T-helper 17 cell (primary cell): ENCODE data around the gene TNXB. TPM values are rescaled to one million over a fixed set of nuclear protein-coding genes. Genes with fewer than 3 reads are reported as not detected.

Experiments used
- ATAC-seq: fragments of 150-1000 bp; cut with Tn5 transposase; 2 replicates; pipeline ENCODE4 v1.10.0; 2021; ENCODE audit warnings: mild to moderate bottlenecking, moderate library complexity
- DNase-seq, 3 donors: peaks; one replicate each; pipeline versions ENCODE4 v3.0.0 to v3.0.0-alpha.2; 2020 to 2021
- H3K9me3 ChIP-seq: one replicate; pipeline ENCODE4 v1.7.0; 2013; ENCODE audit warnings: low read length, mild to moderate bottlenecking; ENCODE audit not compliant: control insufficient read depth, poor library complexity, severe bottlenecking
- H3K27ac Mint-ChIP-seq: one replicate; pipeline ENCODE4 v1.8.0; 2022; ENCODE audit warnings: mild to moderate bottlenecking, moderate library complexity, mixed read lengths
- H3K27me3 Mint-ChIP-seq: one replicate; pipeline ENCODE4 v1.8.0; 2022; ENCODE audit warnings: mixed read lengths
- H3K36me3 Mint-ChIP-seq: one replicate; pipeline ENCODE4 v1.8.0; 2022; ENCODE audit warnings: low read depth, mixed read lengths
- H3K4me1 Mint-ChIP-seq: one replicate; pipeline ENCODE4 v1.8.0; 2022; ENCODE audit warnings: mild to moderate bottlenecking, mixed read lengths
- H3K4me3 Mint-ChIP-seq: one replicate; pipeline ENCODE4 v1.8.0; 2022; ENCODE audit warnings: mild to moderate bottlenecking, moderate library complexity, mixed read lengths
- total RNA-seq, 4 donors: library from RNA in 2 of 4; stranded (reverse) in 2 of 4; gene quantifications; one replicate each; pipeline ENCODE4 v1.2.3 and lab custom pipeline; 2022 to 2026

The TNXB gene, protein sequence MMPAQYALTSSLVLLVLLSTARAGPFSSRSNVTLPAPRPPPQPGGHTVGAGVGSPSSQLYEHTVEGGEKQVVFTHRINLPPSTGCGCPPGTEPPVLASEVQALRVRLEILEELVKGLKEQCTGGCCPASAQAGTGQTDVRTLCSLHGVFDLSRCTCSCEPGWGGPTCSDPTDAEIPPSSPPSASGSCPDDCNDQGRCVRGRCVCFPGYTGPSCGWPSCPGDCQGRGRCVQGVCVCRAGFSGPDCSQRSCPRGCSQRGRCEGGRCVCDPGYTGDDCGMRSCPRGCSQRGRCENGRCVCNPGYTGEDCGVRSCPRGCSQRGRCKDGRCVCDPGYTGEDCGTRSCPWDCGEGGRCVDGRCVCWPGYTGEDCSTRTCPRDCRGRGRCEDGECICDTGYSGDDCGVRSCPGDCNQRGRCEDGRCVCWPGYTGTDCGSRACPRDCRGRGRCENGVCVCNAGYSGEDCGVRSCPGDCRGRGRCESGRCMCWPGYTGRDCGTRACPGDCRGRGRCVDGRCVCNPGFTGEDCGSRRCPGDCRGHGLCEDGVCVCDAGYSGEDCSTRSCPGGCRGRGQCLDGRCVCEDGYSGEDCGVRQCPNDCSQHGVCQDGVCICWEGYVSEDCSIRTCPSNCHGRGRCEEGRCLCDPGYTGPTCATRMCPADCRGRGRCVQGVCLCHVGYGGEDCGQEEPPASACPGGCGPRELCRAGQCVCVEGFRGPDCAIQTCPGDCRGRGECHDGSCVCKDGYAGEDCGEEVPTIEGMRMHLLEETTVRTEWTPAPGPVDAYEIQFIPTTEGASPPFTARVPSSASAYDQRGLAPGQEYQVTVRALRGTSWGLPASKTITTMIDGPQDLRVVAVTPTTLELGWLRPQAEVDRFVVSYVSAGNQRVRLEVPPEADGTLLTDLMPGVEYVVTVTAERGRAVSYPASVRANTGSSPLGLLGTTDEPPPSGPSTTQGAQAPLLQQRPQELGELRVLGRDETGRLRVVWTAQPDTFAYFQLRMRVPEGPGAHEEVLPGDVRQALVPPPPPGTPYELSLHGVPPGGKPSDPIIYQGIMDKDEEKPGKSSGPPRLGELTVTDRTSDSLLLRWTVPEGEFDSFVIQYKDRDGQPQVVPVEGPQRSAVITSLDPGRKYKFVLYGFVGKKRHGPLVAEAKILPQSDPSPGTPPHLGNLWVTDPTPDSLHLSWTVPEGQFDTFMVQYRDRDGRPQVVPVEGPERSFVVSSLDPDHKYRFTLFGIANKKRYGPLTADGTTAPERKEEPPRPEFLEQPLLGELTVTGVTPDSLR (N-terminal part only)
- total RNA-seq: 10 to 100 TPM in 1 of 2 donors, 1 to 10 TPM in 1; 7.3 to 11.4 TPM
- 2.9 to 7.9 reads per million in 2 donors for total RNA-seq (lab: John Stamatoyannopoulos, UW)

DNA sequence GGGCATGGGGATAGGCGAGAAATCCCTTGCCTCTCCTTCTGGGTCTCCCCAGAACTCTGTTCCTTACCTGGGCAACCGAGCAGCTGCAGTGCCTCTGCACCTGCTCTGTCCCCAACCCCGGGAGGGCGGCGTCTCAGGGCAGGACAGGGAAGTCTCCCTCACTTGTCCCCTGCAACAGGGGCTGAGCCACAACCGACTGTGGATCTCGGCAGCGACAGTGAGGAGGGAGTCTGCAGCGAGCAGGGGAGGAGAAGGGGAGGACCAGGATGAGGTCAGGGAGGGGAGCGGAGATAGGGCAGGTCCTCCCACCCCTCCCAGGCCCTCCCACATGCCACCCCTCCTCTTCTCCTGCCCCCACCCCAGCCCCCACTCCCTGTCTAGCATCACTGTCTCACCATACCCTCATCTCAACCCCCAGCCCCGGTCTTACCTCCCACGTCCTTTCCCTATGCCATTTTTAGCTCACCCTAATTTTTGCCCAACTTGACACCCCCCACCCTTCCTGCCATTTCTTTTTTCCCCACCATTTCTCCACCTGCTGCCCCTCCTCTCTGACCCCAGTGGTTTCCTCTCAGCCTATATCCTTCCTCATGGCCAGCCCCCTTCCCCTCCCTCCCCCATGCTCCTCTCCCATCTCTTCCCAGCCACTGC lies at the start of gene TNXB:
Gene TNXB, minus strand, starts transcription at position 225 of the 651 bp plus-strand sequence. CDS start 11,140 bp downstream, outside the sequence.
- Mint-ChIP-seq H3K4me1 (peaks cover 31% of the 10 kb centered on the region), H3K4me3 (no peak within 1 kb of the TSS), H3K36me3 (peaks cover 3% of the 10 kb centered on the region), H3K27me3 (peaks cover 46% of the 10 kb centered on the region), H3K27ac (peak within 1 kb of the TSS; percentile 74)
- no peak for DNase-seq
- H3K9me3 ChIP-seq: no peaks in the 10 kb centered on the region
- ATAC-seq: peak; percentile 21

DNA sequence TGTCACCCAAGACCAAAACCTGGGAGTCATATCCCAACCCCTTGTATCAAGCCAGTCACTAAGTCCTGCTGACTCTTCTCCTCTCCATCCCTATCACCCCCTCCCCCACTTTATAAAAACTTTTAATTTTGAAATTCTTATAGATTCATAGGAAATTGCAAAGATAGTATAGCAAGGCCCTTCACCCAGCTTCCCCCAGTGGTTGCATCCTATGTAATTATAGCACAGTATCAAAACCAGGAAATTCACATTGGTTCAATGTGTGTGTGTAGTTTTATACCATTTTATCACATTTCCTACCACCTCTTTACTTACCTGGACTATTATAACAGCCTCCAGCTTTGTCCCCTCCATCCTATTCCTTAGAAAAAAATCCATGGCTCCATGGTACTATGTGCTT lies 48.9 kb upstream of the TNXB start:
- H3K27me3 Mint-ChIP-seq: peaks cover 1% of the 10 kb centered on the region
- H3K4me1 Mint-ChIP-seq: peaks cover 28% of the 10 kb centered on the region
- H3K4me3 Mint-ChIP-seq: no peak overlapping the region
- DNase-seq: no peak
- ATAC-seq: no peak
- no peaks in the 10 kb centered on the region for H3K9me3 ChIP-seq
- H3K27ac Mint-ChIP-seq: peak overlapping the region; percentile 72
- peaks cover 11% of the 10 kb centered on the region for H3K36me3 Mint-ChIP-seq

DNA sequence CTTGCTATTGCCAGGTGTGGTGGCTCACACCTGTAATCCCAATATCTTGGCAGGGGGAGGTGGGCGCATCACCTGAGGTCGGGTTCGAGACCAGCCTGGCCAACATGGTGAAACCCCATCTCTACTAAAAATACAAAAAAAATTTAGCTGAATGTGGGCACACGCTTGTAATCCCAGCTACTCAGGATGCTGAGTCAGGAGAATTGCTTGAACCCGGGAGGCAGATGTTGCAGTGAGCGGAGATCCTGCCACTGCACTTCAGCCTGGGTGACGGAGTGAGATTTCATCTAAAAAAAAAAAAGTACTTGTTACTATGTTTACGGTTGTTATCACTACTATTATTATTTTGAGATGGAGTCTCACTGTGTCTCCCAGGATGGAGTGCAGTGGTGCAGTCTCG lies 47.8 kb upstream of the TNXB start:
- no peak for DNase-seq
- H3K36me3 Mint-ChIP-seq: peaks cover 11% of the 10 kb centered on the region
- H3K9me3 ChIP-seq: no peaks in the 10 kb centered on the region
- H3K27me3 Mint-ChIP-seq: peaks cover 5% of the 10 kb centered on the region
- no peak overlapping the region for H3K27ac Mint-ChIP-seq
- ATAC-seq: no peak
- H3K4me1 Mint-ChIP-seq: peaks cover 34% of the 10 kb centered on the region
- no peak overlapping the region for H3K4me3 Mint-ChIP-seq

DNA sequence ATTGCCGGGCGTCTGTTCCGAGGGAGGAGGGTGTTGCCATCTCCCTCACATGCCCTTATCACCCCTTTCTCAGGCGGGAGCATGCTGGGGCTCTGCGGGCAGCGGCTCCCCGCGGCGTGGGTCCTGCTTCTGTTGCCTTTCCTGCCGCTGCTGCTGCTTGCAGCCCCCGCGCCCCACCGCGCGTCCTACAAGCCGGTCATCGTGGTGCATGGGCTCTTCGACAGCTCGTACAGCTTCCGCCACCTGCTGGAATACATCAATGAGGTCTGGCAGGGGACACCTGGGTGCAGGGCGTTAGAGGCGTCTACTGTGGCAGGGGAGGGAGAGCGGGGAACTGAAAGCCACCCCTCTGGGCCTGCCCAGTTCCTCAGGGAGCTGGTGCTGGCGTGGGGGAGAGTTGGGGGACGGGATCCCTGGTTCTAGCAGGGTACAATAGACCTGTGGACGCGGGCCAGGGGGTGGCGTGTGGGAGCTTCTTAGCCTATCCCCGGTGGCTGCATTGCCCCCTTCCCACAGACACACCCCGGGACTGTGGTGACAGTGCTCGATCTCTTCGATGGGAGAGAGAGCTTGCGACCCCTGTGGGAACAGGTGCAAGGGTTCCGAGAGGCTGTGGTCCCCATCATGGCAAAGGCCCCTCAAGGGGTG lies 45.5 kb upstream of the TNXB start:
- H3K9me3 ChIP-seq: no peaks in the 10 kb centered on the region
- Mint-ChIP-seq H3K36me3 (peaks cover 20% of the 10 kb centered on the region), H3K27ac (peak overlapping the region; percentile 67), H3K4me1 (peaks cover 42% of the 10 kb centered on the region), H3K4me3 (peak overlapping the region; percentile 98), H3K27me3 (peaks cover 21% of the 10 kb centered on the region)
- peak; percentile 82 for ATAC-seq
- DNase-seq: peak; percentile 38 to 45 (median 40)

DNA sequence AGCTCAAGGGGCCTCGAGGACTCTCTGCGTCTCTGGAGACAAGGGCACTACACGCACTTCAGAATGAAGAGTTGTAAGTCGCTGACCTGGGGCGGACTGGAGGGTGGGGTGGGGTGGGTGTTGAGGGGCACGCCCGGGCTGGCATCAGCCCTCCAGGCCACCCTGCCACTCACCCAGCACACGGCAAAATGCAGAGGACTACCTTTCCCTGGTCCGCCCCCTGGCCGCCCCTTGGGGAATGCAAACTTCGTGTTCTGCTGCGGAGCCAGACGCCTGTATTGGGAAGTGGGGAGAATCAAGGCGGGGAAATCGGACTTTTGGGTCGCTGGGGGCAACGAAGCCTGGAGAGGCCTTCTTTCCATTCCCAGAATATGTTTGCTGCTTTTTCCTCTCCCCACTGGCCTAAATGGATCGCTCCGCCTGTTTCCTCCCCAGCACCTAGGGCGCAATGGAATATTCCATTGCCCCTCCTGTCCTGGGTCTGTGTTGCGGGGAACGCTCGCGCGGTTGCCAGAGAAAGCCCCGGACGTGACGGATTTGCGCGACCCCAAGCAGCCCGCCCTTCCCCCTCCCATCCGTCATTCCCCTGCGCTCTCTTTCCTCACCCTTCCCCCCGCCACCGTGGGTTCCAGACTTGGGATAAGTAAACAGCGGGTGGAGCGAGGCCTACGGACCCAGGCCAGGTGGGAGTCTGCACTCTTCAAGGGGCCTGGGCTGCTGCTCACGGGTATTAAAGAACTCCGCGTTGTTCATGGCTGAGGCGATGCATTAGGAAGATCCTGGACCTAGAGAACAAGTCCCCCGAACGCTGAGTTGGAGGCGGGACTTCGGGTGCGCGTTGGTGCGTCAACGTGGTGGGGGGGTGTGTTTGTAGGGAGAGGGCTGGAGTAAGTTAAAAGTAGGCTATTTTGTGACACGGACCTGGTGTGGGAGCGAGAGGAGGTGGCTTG lies 44.7 kb upstream of the TNXB start, which contains the start of gene PPT2:
Gene PPT2, plus strand, starts transcription at position 578 of the 950 bp plus-strand sequence. CDS start 454 bp downstream, outside the sequence.
- Mint-ChIP-seq H3K36me3 (peaks cover 20% of the 10 kb centered on the region), H3K27ac (peak within 1 kb of the TSS; percentile 67), H3K4me3 (peak within 1 kb of the TSS; percentile 98), H3K4me1 (peaks cover 46% of the 10 kb centered on the region), H3K27me3 (peaks cover 26% of the 10 kb centered on the region)
- peak; percentile 74 for ATAC-seq
- DNase-seq: peak; percentile 34 to 57 (median 41)
- no peaks in the 10 kb centered on the region for H3K9me3 ChIP-seq

DNA sequence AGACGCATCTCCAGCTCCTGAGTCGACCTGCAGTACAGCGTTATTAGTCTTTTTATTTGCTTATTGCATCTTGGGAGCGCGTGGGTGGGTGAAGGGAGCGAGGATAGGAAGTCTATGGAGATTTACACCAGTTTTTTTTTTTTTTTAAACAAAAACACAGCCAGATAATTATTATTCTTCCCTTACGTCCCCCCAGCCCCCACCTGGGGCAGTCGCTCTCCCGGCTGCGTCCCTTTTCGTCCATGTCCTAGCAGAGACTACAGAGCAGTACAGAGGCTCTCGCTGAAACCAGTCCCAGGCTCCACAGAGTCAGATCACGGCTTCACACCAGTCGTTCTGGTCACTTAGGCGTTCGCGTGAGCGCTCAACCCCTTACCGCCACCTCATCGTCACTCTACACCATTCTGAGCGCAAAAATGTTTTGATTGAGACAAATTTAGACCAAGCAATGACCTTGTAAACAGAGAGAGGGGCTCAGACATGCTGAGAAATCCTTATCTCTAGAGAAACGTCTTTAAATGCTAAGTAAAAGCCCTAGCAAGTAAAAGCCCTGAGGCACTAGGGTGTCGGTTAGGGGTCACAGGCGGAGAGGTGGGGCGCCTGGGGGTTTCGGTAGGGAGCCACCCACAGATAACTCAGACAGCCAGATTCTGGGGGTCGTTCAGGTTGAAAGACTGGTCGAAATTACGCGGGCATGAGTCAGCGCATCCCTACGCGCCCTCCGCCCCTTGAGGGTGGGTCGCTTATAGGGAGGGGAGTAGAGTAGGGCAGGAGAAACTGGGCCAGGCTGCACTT lies 43.8 kb upstream of the TNXB start:
- H3K27me3 Mint-ChIP-seq: peaks cover 34% of the 10 kb centered on the region
- ATAC-seq: no peak
- no peak for DNase-seq
- no peak overlapping the region for H3K27ac Mint-ChIP-seq
- H3K4me3 Mint-ChIP-seq: peak overlapping the region; percentile 78
- H3K4me1 Mint-ChIP-seq: peaks cover 45% of the 10 kb centered on the region
- H3K36me3 Mint-ChIP-seq: peaks cover 17% of the 10 kb centered on the region
- no peaks in the 10 kb centered on the region for H3K9me3 ChIP-seq

DNA sequence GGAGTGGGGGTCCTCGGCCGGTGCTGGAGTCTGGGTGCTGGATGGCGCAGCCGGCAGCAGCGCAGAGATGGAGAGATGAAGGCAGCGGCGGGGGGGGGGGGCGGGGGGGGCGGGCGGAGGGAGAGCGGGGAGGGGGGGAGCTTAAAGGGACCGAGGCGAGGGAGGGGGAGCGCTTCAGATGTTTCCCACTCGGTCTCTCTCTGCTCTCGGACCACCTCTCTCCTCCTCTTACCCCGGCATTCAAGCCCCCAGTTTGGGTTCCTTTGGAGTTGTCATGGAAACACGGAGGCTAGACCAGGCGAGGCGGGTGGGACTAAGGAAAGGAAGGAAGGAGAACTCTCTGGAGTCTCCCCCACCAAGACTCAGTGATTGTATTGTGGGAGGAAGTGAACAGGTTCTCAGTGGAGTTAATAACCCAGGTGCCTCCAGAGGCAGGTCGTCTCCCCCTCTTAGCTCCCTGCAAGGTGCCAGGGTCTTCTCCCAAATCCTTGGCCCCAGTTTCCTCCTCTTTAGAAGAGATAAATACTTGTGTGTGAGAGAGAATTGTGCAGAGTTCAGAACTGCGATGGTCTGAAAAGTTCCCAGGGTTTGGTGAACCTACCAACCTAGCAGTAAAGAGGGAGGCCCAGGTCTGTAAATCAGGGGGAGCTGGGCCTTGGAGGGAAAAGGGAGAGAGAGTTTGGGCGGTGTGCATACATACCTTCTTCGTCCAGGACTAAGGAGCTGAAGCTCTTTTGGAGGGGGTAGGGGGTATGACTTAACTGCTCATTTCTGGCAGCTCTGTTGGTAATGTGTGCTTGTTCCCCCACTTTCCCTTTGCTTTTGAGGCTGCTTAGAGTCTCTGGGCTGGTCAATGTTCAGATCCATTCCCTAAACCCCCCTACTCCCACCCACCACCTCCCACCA lies 43.0 kb upstream of the TNXB start, which contains the start of gene PRRT1:
Gene PRRT1, minus strand, starts transcription at position 77 of the 906 bp plus-strand sequence. CDS start 112 bp downstream, outside the sequence.
- no peak for DNase-seq
- peaks cover 36% of the 10 kb centered on the region for H3K27me3 Mint-ChIP-seq

DNA sequence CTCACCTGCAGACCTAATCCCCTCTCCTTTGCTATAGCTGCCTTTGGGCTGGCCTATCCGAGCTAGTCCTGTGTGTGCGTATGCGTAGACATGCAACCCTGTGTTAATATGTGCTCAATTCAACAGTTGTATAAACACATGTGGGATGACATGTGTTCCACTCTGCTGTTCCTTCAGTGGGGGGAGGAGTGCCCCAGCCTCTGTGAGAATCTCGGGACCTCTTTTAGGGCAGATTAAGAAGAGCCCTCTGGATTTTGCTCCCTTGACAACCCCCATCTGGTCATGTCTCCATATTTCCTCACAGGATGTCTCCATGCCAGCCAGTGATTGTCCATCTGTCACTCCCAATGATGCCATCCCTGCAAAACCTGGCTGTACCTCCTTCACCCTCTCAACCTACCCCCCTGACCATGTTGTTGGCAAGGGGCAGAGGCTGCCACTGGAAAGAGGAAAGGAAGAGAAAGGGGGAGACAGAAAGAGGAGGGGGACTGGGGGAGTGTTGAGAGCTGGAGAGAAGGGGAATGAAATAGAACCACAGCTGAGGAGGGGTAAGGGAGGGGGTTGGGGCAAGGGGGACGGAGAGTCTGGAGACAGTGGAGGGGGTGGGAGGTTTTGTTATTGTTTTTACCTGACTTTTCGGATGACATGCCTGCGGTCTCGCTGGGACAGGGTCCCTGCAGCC lies 42.2 kb upstream of the TNXB start:
- peaks cover 42% of the 10 kb centered on the region for H3K27me3 Mint-ChIP-seq
- H3K27ac Mint-ChIP-seq: no peak overlapping the region
- H3K9me3 ChIP-seq: no peaks in the 10 kb centered on the region
- peak overlapping the region; percentile 25 for H3K4me3 Mint-ChIP-seq
- ATAC-seq (no peak), DNase-seq (no peak)
- H3K4me1 Mint-ChIP-seq: peaks cover 46% of the 10 kb centered on the region
- peaks cover 11% of the 10 kb centered on the region for H3K36me3 Mint-ChIP-seq

More for the DNA sequence above, 43.0 kb upstream of the TNXB start, which contains the start of gene PRRT1:
- Mint-ChIP-seq H3K4me1 (peaks cover 46% of the 10 kb centered on the region), H3K27ac (peak within 1 kb of the TSS; percentile 53), H3K4me3 (peak within 1 kb of the TSS; percentile 78), H3K36me3 (peaks cover 11% of the 10 kb centered on the region)
- no peak for ATAC-seq
- no peaks in the 10 kb centered on the region for H3K9me3 ChIP-seq
